Activated B cell treated with CpG ODN at 0.5 μM for 24 hours (primary cell): Measurements from ENCODE around the gene WDR27. TPM values are rescaled to one million over a fixed set of nuclear protein-coding genes. Genes with fewer than 3 reads are reported as not detected.

Source experiments
- ATAC-seq: fragments of 200-7000 bp; cut with Tn5 transposase; one replicate; pipeline ENCODE4 v1.10.0; 2021; ENCODE audit warnings: low read depth, mild to moderate bottlenecking, moderate library complexity
- CTCF ChIA-PET: fragments of 350-600 bp; sonication (Branson Sonifier 250); formaldehyde crosslinking; loops from one replicate; lab custom pipeline; 2021; ENCODE audit warnings: antibody characterized with exemption; lab: Charles Lee
- POLR2A ChIA-PET: fragments of 350-600 bp; sonication (Branson Sonifier 250); formaldehyde crosslinking; loops from one replicate; lab custom pipeline; 2021; ENCODE audit warnings: antibody characterized with exemption; lab: Charles Lee
- DNase-seq: peaks from one replicate; pipeline ENCODE4 v3.0.0; 2022
- H3K27ac Mint-ChIP-seq: one replicate; pipeline ENCODE4 v1.8.0; 2020; ENCODE audit warnings: mixed read lengths
- H3K27me3 Mint-ChIP-seq: one replicate; pipeline ENCODE4 v1.8.0; 2021; ENCODE audit warnings: mixed read lengths
- H3K36me3 Mint-ChIP-seq: one replicate; pipeline ENCODE4 v1.8.0; 2021; ENCODE audit warnings: low read depth, mixed read lengths
- H3K4me1 Mint-ChIP-seq: one replicate; pipeline ENCODE4 v1.8.0; 2021; ENCODE audit warnings: mixed read lengths
- H3K4me3 Mint-ChIP-seq: one replicate; pipeline ENCODE4 v1.8.0; 2020; ENCODE audit warnings: mild to moderate bottlenecking, mixed read lengths
- H3K9me3 Mint-ChIP-seq: one replicate; pipeline ENCODE4 v1.8.0; 2020; ENCODE audit warnings: mixed read lengths
- CTCF ChIP-seq: fragments of 200-600 bp; IDR thresholded peaks from one replicate; pipeline ENCODE4 v1.8.0; 2022; ENCODE audit warnings: antibody characterized with exemption, mild to moderate bottlenecking
- intact Hi-C: fragments of 100-400 bp; cut with micrococcal nuclease; formaldehyde crosslinking; loops from one replicate; pipeline ENCODE4 v1.15.1; 2024
- total RNA-seq: library from RNA; stranded (reverse); gene quantifications from 2 replicates; pipeline ENCODE4 v1.2.3, GENCODE V29; 2022

The WDR27 gene
- total RNA-seq, 1 donor from 2014 or later: 49.1 TPM

DNA sequence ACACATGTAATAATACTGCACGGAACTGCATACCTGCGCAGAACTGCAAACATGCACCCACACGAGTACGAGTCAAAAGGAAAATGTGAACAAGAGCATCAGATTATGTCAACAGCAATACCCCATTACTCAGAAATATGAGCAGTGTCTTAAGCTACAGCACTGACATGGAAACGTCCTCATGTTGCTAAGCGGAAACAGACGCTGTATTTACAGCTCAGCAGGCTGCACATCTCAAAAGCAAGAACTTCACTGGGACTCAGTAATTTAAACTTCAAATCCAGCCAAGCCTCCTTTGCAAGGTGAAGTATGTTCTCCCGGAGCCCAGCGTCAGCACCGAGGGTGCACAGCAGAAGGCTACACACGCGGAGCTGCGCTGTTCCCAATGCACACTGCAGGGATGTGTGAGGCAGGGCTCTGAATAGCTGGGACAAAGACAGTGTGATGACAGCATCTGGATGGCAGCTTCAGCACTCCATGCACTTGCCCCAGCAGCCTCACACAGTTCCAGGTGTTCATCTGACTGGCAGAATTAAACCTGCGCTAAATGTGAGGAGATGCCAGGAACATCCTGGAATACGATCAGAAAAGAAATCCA is 202.8 kb downstream of the WDR27 start:
- DNase-seq (no peak), ATAC-seq (no peak)
- TF ChIP-seq CTCF: no peak
- ChIA-PET POLR2A (no interaction called here), CTCF (no interaction called here)
- intact Hi-C loops: no loop called here
- Mint-ChIP-seq H3K27ac (no peak overlapping the region), H3K27me3 (no peaks in the 10 kb centered on the region), H3K4me3 (no peak overlapping the region), H3K4me1 (no peaks in the 10 kb centered on the region), H3K9me3 (no peaks in the 10 kb centered on the region), H3K36me3 (peaks cover 4% of the 10 kb centered on the region)

GRCh38 chr6:169495601-169496000 is 206.2 kb downstream of the WDR27 start:
- Mint-ChIP-seq H3K4me1 (no peaks in the 10 kb centered on the region), H3K27me3 (no peaks in the 10 kb centered on the region), H3K9me3 (no peaks in the 10 kb centered on the region), H3K27ac (no peak overlapping the region), H3K36me3 (no peaks in the 10 kb centered on the region), H3K4me3 (no peak overlapping the region)
- intact Hi-C loops: no loop called here
- ATAC-seq: no peak
- POLR2A ChIA-PET: no interaction called here
- DNase-seq: no peak
- TF ChIP-seq CTCF: no peak
- CTCF ChIA-PET: no interaction called here

DNA sequence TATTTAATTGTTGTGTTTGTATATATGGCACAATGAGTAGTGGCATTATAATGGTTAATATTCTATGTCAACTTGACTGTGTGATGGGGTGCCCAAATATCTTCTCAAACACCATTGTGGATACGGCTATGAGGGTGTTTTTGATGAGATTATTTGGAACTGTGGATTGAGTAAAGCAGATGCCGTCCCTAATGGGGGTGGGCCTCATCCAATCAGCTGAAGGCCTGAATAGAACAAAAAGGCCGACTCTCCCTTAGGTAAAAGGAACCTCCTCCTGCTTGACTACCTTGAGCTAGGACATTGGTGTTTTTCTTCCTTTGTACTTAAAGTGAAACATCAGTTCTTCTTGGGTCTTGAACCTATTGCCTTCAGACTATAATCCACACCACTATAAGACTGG is 207.8 kb downstream of the WDR27 start:
- ChIA-PET CTCF (no interaction called here), POLR2A (no interaction called here)
- no peaks in the 10 kb centered on the region for H3K27me3 Mint-ChIP-seq
- H3K9me3 Mint-ChIP-seq: no peaks in the 10 kb centered on the region
- H3K27ac Mint-ChIP-seq: no peak overlapping the region
- intact Hi-C loops: no loop called here
- no peak for ATAC-seq
- no peak overlapping the region for H3K4me3 Mint-ChIP-seq
- peaks cover 2% of the 10 kb centered on the region for H3K36me3 Mint-ChIP-seq
- TF ChIP-seq CTCF: no peak
- no peak for DNase-seq
- no peaks in the 10 kb centered on the region for H3K4me1 Mint-ChIP-seq

DNA sequence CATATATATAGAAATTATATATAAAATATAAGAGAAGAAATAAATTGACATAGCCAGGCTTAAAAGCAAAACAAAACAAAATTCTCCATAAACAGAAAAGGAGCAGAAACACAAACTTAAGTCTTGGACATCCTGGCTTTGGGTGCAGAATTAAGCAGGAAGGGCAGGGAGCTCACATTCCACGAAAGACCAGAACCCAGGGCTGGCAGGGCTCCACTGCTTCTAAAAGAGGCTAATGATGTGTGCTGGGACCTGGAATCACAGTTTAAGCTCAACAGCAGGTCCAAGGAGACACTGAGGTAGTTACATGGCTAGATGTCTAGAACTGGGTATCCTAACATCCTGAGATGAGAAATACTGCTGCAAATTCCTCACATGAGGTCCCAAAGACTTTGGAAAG is 210.3 kb downstream of the WDR27 start:
- H3K9me3 Mint-ChIP-seq: no peaks in the 10 kb centered on the region
- H3K27me3 Mint-ChIP-seq: no peaks in the 10 kb centered on the region
- ChIA-PET CTCF (no interaction called here), POLR2A (no interaction called here)
- intact Hi-C loops: no loop called here
- H3K27ac Mint-ChIP-seq: no peak overlapping the region
- peaks cover 5% of the 10 kb centered on the region for H3K36me3 Mint-ChIP-seq
- no peak overlapping the region for H3K4me3 Mint-ChIP-seq
- no peak for TF ChIP-seq CTCF
- ATAC-seq: no peak
- no peaks in the 10 kb centered on the region for H3K4me1 Mint-ChIP-seq
- DNase-seq: no peak

- DNase-seq: no peak
- intact Hi-C loops: no loop called here
- TF ChIP-seq CTCF: no peak
- no peaks in the 10 kb centered on the region for H3K4me1 Mint-ChIP-seq
- no peak for ATAC-seq
- H3K9me3 Mint-ChIP-seq: no peaks in the 10 kb centered on the region
- CTCF ChIA-PET: no interaction called here
- H3K27me3 Mint-ChIP-seq: no peaks in the 10 kb centered on the region
- H3K36me3 Mint-ChIP-seq: peaks cover 5% of the 10 kb centered on the region
- POLR2A ChIA-PET: no interaction called here
- no peak overlapping the region for H3K4me3 Mint-ChIP-seq
- H3K27ac Mint-ChIP-seq: no peak overlapping the region
Measured at GRCh38 chr6:169490830-169491229, 211.0 kb downstream of the WDR27 start.
